OCI-LY1 (cell line): ENCODE results near the gene LIAS.

Experiments used
- CTCF ChIP-seq: fragments of 200-600 bp; sonication (generic), shearing (Covaris generic); IDR thresholded peaks from 2 replicates; pipeline ENCODE4 v1.5.1; 2017; ENCODE audit warnings: mild to moderate bottlenecking, antibody characterized with exemption, low read length, moderate library complexity, mixed read lengths
- EZH2 ChIP-seq: fragments of 200-600 bp; sonication (generic), shearing (Covaris generic); IDR thresholded peaks from 2 replicates; pipeline ENCODE4 v1.8.0; 2017; ENCODE audit warnings: borderline replicate concordance, mixed run types, mild to moderate bottlenecking, antibody characterized with exemption, low read length, moderate library complexity, mixed read lengths

GRCh38 chr4:39429476-39430334 is 29.2 kb upstream of the LIAS start:
- TF ChIP-seq EZH2 (no peak), CTCF (no peak)
